Measurements from ENCODE around the gene DCLK1. TPM values are rescaled to one million over a fixed set of nuclear protein-coding genes. Genes with fewer than 3 reads are reported as not detected.

Gene DCLK1
- total RNA-seq, 1 donor from 2014 or later, result 7.9 TPM

GRCh38 chr13:36001561-36001960 lies 129.6 kb downstream of the DCLK1 start:
- Mint-ChIP-seq H3K4me1 (ENCODE audit: low read depth) (peaks cover 16% of the 10 kb centered on the region), H3K4me3 (ENCODE audit: unreplicated experiment) (no peak overlapping the region), H3K36me3 (ENCODE audit: low read depth) (no peaks in the 10 kb centered on the region), H3K27ac (ENCODE audit: unreplicated experiment) (no peak overlapping the region), H3K9me3 (ENCODE audit: low read depth) (no peaks in the 10 kb centered on the region), H3K27me3 (ENCODE audit: low read depth) (peaks cover 2% of the 10 kb centered on the region)
- no peak for DNase-seq (ENCODE audit: low spot score)
- TF ChIP-seq, protein P1, sequence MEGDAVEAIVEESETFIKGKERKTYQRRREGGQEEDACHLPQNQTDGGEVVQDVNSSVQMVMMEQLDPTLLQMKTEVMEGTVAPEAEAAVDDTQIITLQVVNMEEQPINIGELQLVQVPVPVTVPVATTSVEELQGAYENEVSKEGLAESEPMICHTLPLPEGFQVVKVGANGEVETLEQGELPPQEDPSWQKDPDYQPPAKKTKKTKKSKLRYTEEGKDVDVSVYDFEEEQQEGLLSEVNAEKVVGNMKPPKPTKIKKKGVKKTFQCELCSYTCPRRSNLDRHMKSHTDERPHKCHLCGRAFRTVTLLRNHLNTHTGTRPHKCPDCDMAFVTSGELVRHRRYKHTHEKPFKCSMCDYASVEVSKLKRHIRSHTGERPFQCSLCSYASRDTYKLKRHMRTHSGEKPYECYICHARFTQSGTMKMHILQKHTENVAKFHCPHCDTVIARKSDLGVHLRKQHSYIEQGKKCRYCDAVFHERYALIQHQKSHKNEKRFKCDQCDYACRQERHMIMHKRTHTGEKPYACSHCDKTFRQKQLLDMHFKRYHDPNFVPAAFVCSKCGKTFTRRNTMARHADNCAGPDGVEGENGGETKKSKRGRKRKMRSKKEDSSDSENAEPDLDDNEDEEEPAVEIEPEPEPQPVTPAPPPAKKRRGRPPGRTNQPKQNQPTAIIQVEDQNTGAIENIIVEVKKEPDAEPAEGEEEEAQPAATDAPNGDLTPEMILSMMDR (IDR thresholded peaks at IDR 0.05), result no peak

- DNase-seq (ENCODE audit: low spot score), result no peak
- TF ChIP-seq, protein P1 (IDR thresholded peaks at IDR 0.05), result no peak
- Mint-ChIP-seq H3K27ac (ENCODE audit: unreplicated experiment) (no peak overlapping the region), H3K27me3 (ENCODE audit: low read depth) (peaks cover 2% of the 10 kb centered on the region), H3K9me3 (ENCODE audit: low read depth) (no peaks in the 10 kb centered on the region), H3K4me1 (ENCODE audit: low read depth) (peaks cover 27% of the 10 kb centered on the region), H3K4me3 (ENCODE audit: unreplicated experiment) (no peak overlapping the region), H3K36me3 (ENCODE audit: low read depth) (no peaks in the 10 kb centered on the region)
Measured at GRCh38 chr13:36000028-36000427, 131.2 kb downstream of the DCLK1 start.

DNA sequence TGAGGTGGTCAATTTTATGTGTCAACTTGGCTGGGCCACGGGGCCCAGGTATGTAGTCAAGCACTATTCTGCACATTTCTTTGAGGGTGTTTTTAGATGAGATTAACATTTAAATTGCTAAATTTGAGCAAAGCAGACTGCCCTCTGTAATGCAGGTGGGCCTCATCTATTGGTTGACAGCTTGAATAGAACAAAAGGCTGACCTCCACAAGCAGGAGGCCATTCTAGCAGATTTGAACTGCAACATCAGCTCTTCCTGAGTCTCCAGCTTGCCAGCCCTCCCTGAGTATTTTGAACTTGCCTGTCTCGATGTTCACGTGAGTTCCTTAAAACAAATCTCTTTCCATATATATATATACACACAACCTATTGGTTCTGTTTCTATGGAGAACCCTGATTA lies 134.8 kb downstream of the DCLK1 start:
- H3K27me3 Mint-ChIP-seq (ENCODE audit: low read depth), result peaks cover 3% of the 10 kb centered on the region
- H3K36me3 Mint-ChIP-seq (ENCODE audit: low read depth), result no peaks in the 10 kb centered on the region
- peaks cover 52% of the 10 kb centered on the region for H3K4me1 Mint-ChIP-seq (ENCODE audit: low read depth)
- H3K27ac Mint-ChIP-seq (ENCODE audit: unreplicated experiment), result no peak overlapping the region
- no peaks in the 10 kb centered on the region for H3K9me3 Mint-ChIP-seq (ENCODE audit: low read depth)
- H3K4me3 Mint-ChIP-seq (ENCODE audit: unreplicated experiment), result no peak overlapping the region
- TF ChIP-seq, protein P1 (IDR thresholded peaks at IDR 0.05), result no peak
- no peak for DNase-seq (ENCODE audit: low spot score)

- Mint-ChIP-seq H3K4me1 (ENCODE audit: low read depth) (peaks cover 52% of the 10 kb centered on the region), H3K9me3 (ENCODE audit: low read depth) (no peaks in the 10 kb centered on the region), H3K27me3 (ENCODE audit: low read depth) (peaks cover 3% of the 10 kb centered on the region), H3K4me3 (ENCODE audit: unreplicated experiment) (no peak overlapping the region), H3K36me3 (ENCODE audit: low read depth) (no peaks in the 10 kb centered on the region), H3K27ac (ENCODE audit: unreplicated experiment) (peak overlapping the region; percentile 78)
- DNase-seq (ENCODE audit: low spot score), result no peak
- TF ChIP-seq, protein P1 (IDR thresholded peaks at IDR 0.05), result no peak
Measured at GRCh38 chr13:35995136-35995535, 136.0 kb downstream of the DCLK1 start.

GRCh38 chr13:35994131-35994966 lies 136.8 kb downstream of the DCLK1 start:
- TF ChIP-seq, protein P1 (IDR thresholded peaks at IDR 0.05), result no peak
- Mint-ChIP-seq H3K9me3 (ENCODE audit: low read depth) (no peaks in the 10 kb centered on the region), H3K27ac (ENCODE audit: unreplicated experiment) (peak overlapping the region; percentile 78), H3K4me3 (ENCODE audit: unreplicated experiment) (no peak overlapping the region), H3K27me3 (ENCODE audit: low read depth) (peaks cover 3% of the 10 kb centered on the region), H3K36me3 (ENCODE audit: low read depth) (no peaks in the 10 kb centered on the region), H3K4me1 (ENCODE audit: low read depth) (peaks cover 52% of the 10 kb centered on the region)
- no peak for DNase-seq (ENCODE audit: low spot score)
